Lower leg skin (tissue), 4 donors: Measurements from ENCODE around the gene ECE1. TPM values are rescaled to one million over a fixed set of nuclear protein-coding genes. Genes with fewer than 3 reads are reported as not detected.
"Not testable (repeated sequence)": the region's sequence is repeated elsewhere in the genome, so short reads cannot be mapped to it uniquely, and the experiment has no call there.

ENCODE experiments used
- DNase-seq, 2 donors: peaks; one replicate each; pipeline ENCODE4 v3.0.0-alpha.2; 2019; ENCODE audit warnings: low spot score in 2 of 2
- H3K4me3 ChIP-seq: fragments of 200-600 bp; sonication (generic); 2 replicates; pipeline ENCODE4 v1.5.1; 2017; ENCODE audit warnings: mild to moderate bottlenecking, low read depth; ENCODE audit not compliant: poor library complexity, severe bottlenecking
- CTCF ChIP-seq, 3 donors: fragments of 450-650 bp; IDR thresholded peaks; one replicate each; pipeline ENCODE4 v1.5.1; 2016; ENCODE audit warnings: antibody characterized with exemption in 3 of 3, mild to moderate bottlenecking in 3 of 3, moderate library complexity in 2 of 3
- POLR2A ChIP-seq, 2 donors: fragments of 450-650 bp; IDR thresholded peaks; one replicate each; pipeline ENCODE4 v1.6.1; 2016 to 2017; ENCODE audit warnings: antibody characterized with exemption in 2 of 2, mild to moderate bottlenecking in 1 of 2, moderate library complexity in 1 of 2
- WGBS, 2 donors: methylation state at CpG; one replicate each; pipeline ENCODE4 v1.1.5; 2018; 5-methylcytosine and 5-hydroxymethylcytosine counted together
- intact Hi-C: fragments of 100-400 bp; cut with DNase I; formaldehyde crosslinking; loops from one replicate; pipeline ENCODE4 v1.15.0; 2023; ENCODE audit warnings: low total_unique reads
- total RNA-seq, 4 donors: library from RNA; depleted of rRNA; stranded (reverse); fragments of >200 nt; gene quantifications; one replicate each; pipeline ENCODE4 v1.1.0, GENCODE V29; 2016

ECE1 gene
- total RNA-seq, 4 donors from 2014 or later: 37.1 to 68.9 (median 48.3) TPM

- intact Hi-C loops: loop anchor here (10.0 kb wide), 3 partner anchors 207 to 667 kb away; no protein-coding TSS in a partner anchor
- no peak for TF ChIP-seq POLR2A (IDR thresholded peaks at IDR 0.05)
- no peak for TF ChIP-seq CTCF (IDR thresholded peaks at IDR 0.05)
- no peak for DNase-seq
- H3K4me3 ChIP-seq: no peak overlapping the region
- WGBS, 2 donors: 70 to 73% methylated on average over 5 of the region's 5 CpGs
Measured at GRCh38 chr1:21192284-21192683, 98.0 kb downstream of the ECE1 start.

- intact Hi-C loops: loop anchor here (10.0 kb wide), 3 partner anchors 206 to 666 kb away; no protein-coding TSS in a partner anchor
- 20 to 26% methylated on average over 2 of the region's 2 CpGs for WGBS, 2 donors
- not testable (repeated sequence) for H3K4me3 ChIP-seq, DNase-seq
Measured at GRCh38 chr1:21190771-21191170, 99.5 kb downstream of the ECE1 start.

GRCh38 chr1:21189906-21190500, 100.3 kb downstream of the ECE1 start:
- intact Hi-C loops: loop anchor here (10.0 kb wide), 3 partner anchors 205 to 665 kb away; no protein-coding TSS in a partner anchor

GRCh38 chr1:21189421-21189820, 100.8 kb downstream of the ECE1 start:
- intact Hi-C loops: no loop called here
- no peak overlapping the region for H3K4me3 ChIP-seq
- TF ChIP-seq CTCF (IDR thresholded peaks at IDR 0.05) (no peak), POLR2A (IDR thresholded peaks at IDR 0.05) (no peak)
- DNase-seq: no peak
- WGBS, 2 donors: 46 to 55% methylated on average over 3 of the region's 3 CpGs

More at GRCh38 chr1:21189906-21190500, 100.3 kb downstream of the ECE1 start:
- H3K4me3 ChIP-seq: no peak overlapping the region
- TF ChIP-seq CTCF (IDR thresholded peaks at IDR 0.05) (no peak), POLR2A (IDR thresholded peaks at IDR 0.05) (no peak)
- 84 to 97% methylated on average over 1 of the region's 1 CpG for WGBS, 2 donors
- DNase-seq: peak in 1 of 2 donors; percentile 17

GRCh38 chr1:21188235-21188634, 102.0 kb downstream of the ECE1 start:
- H3K4me3 ChIP-seq: no peak overlapping the region
- intact Hi-C loops: no loop called here
- WGBS, 2 donors: 42 to 57% methylated on average over 3 of the region's 3 CpGs
- DNase-seq: no peak
- no peak for TF ChIP-seq POLR2A (IDR thresholded peaks at IDR 0.05)
- TF ChIP-seq CTCF (IDR thresholded peaks at IDR 0.05): no peak

- H3K4me3 ChIP-seq: no peak overlapping the region
- TF ChIP-seq CTCF (IDR thresholded peaks at IDR 0.05): no peak
- no peak for TF ChIP-seq POLR2A (IDR thresholded peaks at IDR 0.05)
- WGBS, 2 donors: 87 to 96% methylated on average over 5 of the region's 5 CpGs
- intact Hi-C loops: no loop called here
- peak in 1 of 2 donors; percentile 31 for DNase-seq
Measured at GRCh38 chr1:21185221-21185731, 105.0 kb downstream of the ECE1 start.
